Germinal center (tissue), 1 donor: ENCODE measurements around the gene ADPRHL1.
"Not testable (repeated sequence)": the region's sequence is repeated elsewhere in the genome, so short reads cannot be mapped to it uniquely, and the experiment has no call there.

ENCODE experiments used
- DNase-seq: peaks from one replicate; pipeline ENCODE4 v3.0.0; 2012; ENCODE audit warnings: mixed read lengths, low spot score

Gene ADPRHL1

DNA sequence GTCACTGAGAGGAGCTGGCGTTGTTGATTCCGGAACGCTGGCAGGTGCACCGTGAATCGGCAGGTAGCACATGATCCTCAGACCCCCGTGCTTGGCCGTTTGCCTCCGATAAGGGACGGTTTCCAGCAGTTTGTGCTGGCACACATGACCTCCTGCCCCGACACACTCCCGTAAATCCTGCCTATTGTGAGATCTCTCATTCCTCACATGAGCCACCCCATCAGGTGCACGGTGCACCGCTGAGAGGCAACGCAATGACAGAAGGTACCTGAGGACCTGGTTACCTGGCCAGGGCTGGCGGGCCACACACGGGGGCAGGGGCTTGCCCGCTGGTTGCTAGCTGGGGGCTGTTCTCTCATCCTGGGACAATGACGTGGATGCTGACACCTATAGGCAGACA lies 2.1 kb upstream of the ADPRHL1 start:
- no peak for DNase-seq

- DNase-seq, result no peak
These were observed 1.6 kb upstream of the ADPRHL1 start for GRCh38 chr13:113454936-113455335.

DNA sequence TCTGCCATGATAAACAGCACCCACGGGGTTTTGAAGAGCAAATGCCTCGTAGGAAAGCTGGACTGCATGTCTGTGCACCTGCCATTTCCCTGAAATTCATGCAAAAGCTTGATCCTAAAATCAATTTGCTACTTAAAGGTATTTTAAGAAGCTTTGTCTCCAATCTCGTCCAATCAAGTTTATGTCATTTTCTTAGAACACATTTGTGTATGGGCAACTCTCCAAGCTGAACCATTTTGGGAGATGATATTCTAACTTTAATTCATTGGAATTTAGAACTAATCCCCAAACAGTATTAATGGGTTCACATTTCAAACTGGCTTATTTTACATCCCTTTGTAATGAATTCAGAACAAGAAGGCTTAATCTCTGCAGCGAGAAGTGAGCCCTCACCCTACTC lies 822 bp downstream of the ADPRHL1 start:
- no peak for DNase-seq

DNA sequence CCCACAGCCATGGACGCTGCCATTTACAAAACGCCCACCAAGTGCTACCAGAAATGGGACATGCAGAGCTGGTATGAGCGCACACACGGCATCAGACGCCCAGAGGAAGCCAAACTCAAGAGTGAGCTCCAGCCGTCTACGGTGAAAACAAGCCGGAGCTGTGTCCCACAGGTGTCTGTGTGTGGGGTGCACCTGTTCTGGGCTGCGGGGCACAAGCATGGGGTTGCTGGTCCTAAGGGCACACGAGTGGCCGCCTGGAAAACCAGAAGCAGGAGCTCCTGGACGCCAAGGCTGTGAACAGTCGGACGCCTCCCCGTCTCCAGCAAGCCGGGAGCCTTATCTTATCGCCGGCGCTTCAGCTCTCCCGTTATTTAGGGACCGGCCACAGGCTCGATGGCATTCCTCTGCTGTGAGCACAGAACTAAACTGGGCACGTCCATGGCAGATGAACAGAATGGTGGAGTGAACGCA lies 1.3 kb downstream of the ADPRHL1 start:
- DNase-seq, result no peak

- DNase-seq, result not testable (repeated sequence)
These were observed 2.2 kb downstream of the ADPRHL1 start for GRCh38 chr13:113450861-113451620.

DNA sequence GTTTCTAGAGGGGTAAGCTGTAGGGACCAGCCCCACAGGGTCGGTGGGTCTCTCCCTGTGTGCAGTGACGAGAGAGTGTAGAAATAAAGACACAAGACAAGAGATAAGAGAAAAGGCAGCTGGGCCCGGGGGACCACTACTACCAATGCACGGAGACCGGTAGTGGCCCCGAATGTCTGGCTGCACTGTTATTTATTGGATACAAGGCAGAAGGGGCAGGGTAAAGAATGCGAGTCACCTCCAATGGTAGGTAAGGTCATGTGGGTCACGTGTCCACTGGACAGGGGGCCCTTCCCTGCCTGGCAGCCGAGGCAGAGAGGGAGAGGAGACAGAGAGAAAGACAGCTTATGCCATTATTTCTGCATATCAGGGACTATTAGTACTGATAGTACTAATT lies 2.9 kb downstream of the ADPRHL1 start:
- not testable (repeated sequence) for DNase-seq

GRCh38 chr13:113449693-113450347 lies 3.5 kb downstream of the ADPRHL1 start:
- DNase-seq, result no peak

DNA sequence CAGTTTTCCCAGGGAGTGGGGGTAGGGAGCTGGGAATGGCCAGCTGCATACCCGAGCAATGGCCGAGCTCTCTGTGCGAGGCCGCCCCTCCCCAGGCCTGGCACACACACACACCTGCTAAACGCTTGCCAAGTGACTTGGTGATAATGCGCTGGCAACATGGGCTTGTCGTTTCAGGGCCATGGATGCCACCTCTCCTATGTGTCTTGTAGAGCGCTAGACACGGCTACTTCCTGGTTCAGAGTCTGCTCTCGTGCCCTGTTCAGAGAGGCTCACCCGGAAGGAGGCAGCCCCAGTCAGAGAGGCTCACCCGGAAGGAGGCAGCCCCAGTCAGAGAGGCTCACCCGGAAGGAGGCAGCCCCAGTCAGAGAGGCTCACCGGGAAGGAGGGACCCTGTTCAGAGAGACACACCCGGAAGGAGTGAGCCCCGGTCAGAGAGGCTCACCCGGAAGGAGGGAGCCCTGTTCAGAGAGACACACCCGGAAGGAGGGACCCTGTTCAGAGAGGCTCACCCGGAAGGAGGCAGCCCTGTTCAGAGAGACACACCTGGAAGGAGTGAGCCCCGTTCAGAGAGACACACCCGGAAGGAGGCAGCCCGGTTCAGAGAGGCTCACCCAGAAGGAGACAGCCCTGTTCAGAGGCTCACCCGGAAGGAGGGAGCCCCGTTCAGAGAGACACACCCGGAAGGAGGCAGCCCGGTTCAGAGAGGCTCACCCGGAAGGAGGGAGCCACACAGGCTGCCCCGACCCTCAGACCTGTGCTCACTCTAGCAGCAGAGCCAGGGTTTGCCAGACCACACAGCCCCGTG lies 4.2 kb downstream of the ADPRHL1 start:
- no peak for DNase-seq

GRCh38 chr13:113448545-113448884 lies 4.8 kb downstream of the ADPRHL1 start:
- DNase-seq, result no peak

DNA sequence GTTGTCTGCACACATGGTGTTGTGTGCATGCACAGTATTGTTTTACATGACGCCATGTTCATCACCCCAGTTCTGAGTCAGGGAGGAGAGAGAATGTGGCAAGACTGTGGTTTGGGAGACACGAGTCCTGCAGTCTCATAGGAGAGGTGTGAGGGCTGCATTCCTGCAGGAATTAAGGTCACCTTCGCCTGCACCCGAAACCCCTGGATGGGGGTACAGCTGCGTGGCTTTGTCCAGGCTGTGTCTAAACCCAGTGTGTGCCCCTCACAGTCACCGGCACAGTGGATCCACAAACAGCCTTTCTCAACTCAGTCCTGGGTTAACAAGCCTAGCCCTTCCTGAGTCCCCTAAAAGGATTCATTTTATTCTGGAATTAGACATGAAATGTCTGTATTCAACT lies 5.7 kb downstream of the ADPRHL1 start:
- no peak for DNase-seq

- no peak for DNase-seq
These were observed 6.8 kb downstream of the ADPRHL1 start for GRCh38 chr13:113446488-113446854.

DNA sequence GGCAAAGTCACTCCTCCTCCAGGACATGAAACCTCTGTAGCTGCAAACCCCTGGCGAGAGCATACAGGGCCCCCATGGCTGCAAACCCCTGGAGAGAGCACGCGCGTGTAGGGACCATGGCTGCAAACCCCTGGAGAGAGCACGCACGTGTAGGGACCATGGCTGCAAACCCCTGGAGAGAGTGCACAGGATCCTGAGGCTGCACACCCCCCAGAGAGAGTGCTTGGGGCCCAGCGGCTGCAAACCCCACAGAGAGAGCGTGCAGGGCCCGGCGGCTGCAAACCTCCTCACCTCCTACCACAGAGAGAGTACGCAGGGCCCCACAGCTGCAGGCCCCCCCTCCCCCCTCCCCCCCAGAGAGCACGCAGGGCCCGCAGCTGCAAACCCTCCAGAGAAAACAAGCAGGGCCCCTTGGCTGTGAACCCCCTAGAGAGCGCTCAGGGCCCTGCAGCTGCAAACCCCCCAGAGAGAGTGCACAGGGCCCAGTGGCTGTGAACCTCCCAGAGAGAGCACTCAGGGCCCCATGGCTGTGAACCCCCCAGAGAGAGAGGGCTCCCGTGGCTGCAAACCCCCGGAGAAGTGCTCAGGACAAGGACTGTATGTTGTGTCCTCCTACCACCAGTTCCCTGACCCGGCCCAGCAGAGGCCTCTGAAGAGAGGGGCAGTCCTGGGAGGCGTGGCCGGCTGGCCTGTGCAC lies 7.3 kb downstream of the ADPRHL1 start:
- DNase-seq, result peak; percentile 82

DNA sequence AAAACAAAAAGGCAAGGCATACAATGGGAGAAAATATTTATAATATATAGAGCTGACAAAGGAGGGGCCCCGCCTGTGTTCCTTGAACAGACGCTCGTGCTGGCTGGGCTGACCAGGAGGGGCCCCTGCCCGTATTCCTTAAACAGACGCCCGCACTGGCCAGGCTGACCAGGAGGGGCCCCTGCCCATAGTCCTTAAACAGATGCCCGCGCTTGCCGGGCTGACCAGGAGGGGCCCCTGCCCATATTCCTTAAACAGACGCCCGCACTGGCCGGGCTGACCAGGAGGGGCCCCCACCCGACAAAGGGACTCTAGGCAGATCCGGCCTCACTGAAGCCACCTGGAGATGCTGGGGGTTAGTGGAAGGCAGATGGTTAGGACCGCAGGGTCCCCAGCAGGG lies 9.3 kb downstream of the ADPRHL1 start:
- DNase-seq, result no peak

GRCh38 chr13:113442985-113443362 lies 10.3 kb downstream of the ADPRHL1 start:
- DNase-seq, result no peak

DNA sequence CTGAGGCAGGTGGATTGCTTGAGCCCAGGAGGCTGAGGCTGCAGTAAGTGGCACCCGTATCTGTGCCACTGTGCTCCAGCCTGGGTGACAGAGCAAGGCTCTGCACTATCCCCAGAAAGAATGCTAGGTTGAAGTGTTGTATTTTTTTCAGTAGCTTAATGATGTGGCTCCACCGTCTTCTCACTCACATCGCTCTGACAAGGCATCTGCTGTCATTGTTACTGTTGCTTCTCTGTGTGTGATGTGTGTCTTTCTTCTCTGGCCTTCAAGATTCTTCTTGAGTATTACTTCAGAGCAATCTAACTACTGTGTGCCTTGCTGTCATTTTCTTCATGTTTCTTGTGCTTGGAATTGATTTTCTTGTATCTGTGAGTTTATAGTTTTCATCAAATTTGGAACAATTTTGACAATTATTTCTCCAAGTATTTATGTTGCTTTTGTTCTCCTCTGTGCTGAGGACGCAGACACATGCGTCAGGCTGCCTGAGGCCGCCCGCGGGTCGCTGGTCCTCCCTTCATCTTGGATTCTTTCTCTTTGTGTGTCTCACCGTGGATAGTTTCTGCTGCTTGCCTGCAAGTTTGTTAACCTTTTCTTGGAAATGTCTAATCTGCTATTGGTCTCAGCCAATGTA lies 10.8 kb downstream of the ADPRHL1 start:
- DNase-seq, result no peak

GRCh38 chr13:113441661-113442060 lies 11.6 kb downstream of the ADPRHL1 start:
- no peak for DNase-seq

- DNase-seq, result no peak
These were observed 15.8 kb downstream of the ADPRHL1 start for GRCh38 chr13:113437408-113438010.

- not testable (repeated sequence) for DNase-seq
These were observed 16.4 kb downstream of the ADPRHL1 start for GRCh38 chr13:113436866-113437265.

DNA sequence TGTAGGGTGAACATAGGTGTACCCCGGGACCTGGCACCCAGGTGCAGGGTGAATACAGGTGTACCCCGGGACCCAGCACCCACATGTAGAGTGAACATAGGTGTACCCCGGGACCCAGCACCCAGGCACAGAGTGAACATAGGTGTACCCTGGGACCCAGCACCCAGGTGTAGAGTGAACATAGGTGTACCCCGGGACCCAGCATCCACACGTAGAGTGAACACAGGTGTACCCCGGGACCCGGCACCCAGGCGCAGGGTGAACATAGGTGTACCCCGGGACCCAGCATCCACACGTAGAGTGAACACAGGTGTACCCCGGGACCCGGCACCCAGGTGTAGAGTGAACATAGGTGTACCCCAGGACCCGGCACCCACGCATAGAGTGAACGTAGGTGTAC lies 17.4 kb downstream of the ADPRHL1 start:
- DNase-seq, result not testable (repeated sequence)

DNA sequence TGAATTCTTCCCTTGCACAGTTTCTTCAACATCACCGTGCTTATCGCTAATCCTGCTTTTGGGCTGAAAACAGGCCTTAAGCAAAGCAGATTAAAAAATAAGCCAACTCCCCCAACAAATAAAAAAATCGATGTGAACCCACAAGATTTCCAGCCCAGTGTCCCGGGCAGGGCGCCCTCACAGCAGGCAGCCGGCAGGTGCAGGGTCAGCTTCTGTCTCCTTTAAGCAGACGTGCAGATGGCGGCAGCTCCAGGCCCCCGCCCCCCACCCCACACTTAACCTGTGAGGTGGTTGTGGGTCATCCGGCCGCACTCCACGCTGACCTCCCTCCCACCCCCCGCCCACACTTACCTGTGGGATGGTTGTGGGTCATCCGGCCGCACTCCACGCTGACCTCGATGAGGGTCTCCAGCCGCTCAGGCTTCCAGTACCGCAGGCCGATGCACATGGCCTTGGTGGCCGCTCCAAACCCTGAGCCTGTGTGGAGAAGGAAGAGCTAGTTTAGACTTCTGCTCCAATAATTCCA lies 19.8 kb downstream of the ADPRHL1 start:
- DNase-seq, result no peak
